ENCODE results near the gene SLC6A5.

Gene SLC6A5

DNA sequence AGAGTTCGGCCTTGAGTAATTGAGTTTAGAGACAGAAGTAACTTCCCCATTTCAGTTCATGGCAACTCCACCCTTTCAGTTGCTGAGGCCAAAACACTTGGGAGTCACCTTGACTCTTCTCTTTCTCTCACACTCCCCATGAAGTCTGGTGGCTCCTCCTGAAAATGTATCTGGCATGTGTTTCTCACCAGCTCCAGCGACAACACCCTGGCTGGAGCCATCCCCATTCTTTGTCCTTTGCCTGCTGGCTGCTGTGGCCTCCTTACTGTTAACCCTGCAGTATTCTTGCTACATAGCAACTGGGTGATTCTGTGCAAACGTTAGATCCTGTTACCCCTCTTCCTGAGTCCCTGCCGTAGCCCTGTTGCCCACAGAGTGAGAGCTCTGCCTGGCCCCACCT, 23.8 kb downstream of the SLC6A5 start:
- H3K9me3 Mint-ChIP-seq: no peaks in the 10 kb centered on the region
- H3K4me3 Mint-ChIP-seq: no peak overlapping the region
- no peaks in the 10 kb centered on the region for H3K36me3 Mint-ChIP-seq (ENCODE audit: low read depth)
- H3K4me1 Mint-ChIP-seq (ENCODE audit: low read depth): no peaks in the 10 kb centered on the region
- no peaks in the 10 kb centered on the region for H3K27me3 Mint-ChIP-seq (ENCODE audit: low read depth)
- no peak overlapping the region for H3K27ac Mint-ChIP-seq

DNA sequence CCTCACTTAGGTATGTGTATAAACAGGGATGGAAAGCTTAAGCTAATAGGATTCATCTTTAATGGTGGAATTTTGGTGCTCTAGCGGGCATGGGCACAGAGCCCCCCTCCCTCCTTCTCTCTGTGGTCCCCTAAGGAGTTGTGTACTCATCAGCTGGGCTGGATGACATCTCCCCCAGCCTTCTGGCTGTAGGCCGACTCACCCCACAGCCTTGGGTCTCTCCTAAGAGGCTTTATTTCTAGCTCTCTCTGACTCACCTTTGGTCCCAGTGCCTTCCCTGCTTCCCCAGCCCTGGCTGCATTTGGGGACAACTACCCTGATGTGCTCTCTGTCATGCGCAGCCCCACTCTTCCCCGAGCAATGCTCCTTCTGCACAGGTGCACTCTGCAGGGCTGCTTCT, 26.9 kb downstream of the SLC6A5 start:
- Mint-ChIP-seq H3K36me3 (ENCODE audit: low read depth) (no peaks in the 10 kb centered on the region), H3K9me3 (no peaks in the 10 kb centered on the region), H3K4me1 (ENCODE audit: low read depth) (no peaks in the 10 kb centered on the region), H3K27me3 (ENCODE audit: low read depth) (no peaks in the 10 kb centered on the region), H3K4me3 (no peak overlapping the region), H3K27ac (no peak overlapping the region)

DNA sequence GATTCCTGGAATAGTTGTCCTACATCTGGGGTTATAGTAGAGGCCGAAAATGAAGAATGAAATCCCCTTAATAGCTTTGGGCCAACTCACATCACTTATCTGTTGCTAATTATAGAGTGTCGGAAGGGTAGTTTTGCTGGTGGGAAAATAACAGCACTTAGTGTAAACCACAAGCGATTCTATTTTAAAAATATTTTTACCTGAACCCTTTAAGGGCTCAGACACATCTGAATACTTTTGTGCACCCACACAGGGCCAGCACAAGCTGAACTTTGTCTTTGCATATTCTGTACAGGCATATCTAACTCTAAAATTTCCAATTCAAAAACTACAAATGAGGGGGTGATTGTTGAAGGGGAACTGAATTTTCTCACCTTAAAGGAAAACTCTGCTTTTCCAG, 27.6 kb downstream of the SLC6A5 start:
- no peak overlapping the region for H3K27ac Mint-ChIP-seq
- H3K9me3 Mint-ChIP-seq: no peaks in the 10 kb centered on the region
- H3K4me1 Mint-ChIP-seq (ENCODE audit: low read depth): no peaks in the 10 kb centered on the region
- no peak overlapping the region for H3K4me3 Mint-ChIP-seq
- no peaks in the 10 kb centered on the region for H3K36me3 Mint-ChIP-seq (ENCODE audit: low read depth)
- no peaks in the 10 kb centered on the region for H3K27me3 Mint-ChIP-seq (ENCODE audit: low read depth)

DNA sequence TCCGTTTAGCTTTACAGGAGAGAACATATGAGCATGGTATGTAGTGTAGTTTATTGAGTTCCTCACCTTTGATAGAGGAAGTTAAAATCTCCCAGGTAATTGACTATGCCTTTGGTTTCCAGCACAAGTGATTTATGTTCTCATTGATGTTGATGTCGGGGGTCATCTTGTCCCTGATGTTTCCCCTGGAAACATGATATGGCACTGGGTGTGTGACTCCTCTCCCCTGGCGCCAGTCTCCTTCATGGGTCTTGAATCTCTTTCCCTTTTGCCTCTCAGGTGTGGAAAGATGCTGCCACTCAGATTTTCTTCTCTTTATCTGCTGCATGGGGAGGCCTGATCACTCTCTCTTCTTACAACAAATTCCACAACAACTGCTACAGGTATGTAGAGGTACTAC, 28.3 kb downstream of the SLC6A5 start:
- H3K9me3 Mint-ChIP-seq: no peaks in the 10 kb centered on the region
- no peak overlapping the region for H3K4me3 Mint-ChIP-seq
- no peaks in the 10 kb centered on the region for H3K27me3 Mint-ChIP-seq (ENCODE audit: low read depth)
- H3K36me3 Mint-ChIP-seq (ENCODE audit: low read depth): no peaks in the 10 kb centered on the region
- no peak overlapping the region for H3K27ac Mint-ChIP-seq
- H3K4me1 Mint-ChIP-seq (ENCODE audit: low read depth): no peaks in the 10 kb centered on the region

DNA sequence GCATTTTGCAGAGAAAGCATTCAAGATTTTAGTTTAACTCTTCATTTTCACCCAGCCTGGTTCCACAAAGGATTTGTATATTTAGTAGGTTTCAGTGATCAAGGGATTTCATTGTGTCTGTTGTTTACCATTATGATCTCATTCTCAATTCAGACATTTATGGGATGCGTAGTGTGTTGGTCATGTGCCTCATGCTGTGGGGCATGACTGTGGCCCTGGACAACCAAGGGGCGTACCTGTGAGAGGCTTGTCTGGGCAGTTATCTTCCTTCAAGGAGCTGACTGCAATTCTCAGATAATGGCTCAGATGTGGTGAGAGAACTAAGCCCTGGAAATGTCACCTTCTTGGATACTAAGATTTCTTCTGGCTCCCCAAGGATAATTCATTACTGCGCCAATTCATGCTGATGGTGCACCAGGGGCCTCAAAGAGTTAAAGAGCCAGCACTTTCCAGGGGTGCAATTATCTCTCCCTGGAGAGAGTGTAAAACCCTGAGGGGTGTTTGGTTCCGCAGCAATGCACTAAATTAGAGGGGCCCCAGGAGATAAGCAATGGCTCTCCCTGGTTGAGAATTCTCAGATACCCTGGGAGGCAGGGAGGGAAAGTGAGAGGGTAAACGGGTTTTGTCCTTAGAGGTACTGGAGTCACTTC, 32.2 kb downstream of the SLC6A5 start:
- Mint-ChIP-seq H3K27me3 (ENCODE audit: low read depth) (no peaks in the 10 kb centered on the region), H3K9me3 (no peaks in the 10 kb centered on the region), H3K4me3 (no peak overlapping the region), H3K36me3 (ENCODE audit: low read depth) (no peaks in the 10 kb centered on the region), H3K27ac (no peak overlapping the region), H3K4me1 (ENCODE audit: low read depth) (no peaks in the 10 kb centered on the region)

DNA sequence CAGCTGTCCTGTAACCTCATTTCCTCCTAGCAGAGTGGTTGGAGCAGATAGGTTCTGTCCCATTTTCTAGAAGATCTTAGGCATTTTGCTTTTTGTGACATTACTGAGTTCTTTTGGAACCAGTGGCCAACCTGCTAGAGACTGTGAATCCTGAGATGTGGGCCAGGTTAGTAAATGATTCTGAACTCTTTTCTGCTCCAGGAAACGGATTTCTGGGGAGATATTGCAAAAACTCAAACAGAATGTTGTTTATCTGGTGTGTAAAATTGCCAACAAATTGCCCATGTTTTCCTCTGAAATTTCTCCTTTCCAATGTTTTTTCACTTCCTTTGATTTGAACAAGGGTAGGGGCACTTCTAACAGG, 32.7 kb downstream of the SLC6A5 start:
- Mint-ChIP-seq H3K9me3 (no peaks in the 10 kb centered on the region), H3K36me3 (ENCODE audit: low read depth) (no peaks in the 10 kb centered on the region), H3K4me3 (no peak overlapping the region), H3K27ac (no peak overlapping the region), H3K4me1 (ENCODE audit: low read depth) (no peaks in the 10 kb centered on the region), H3K27me3 (ENCODE audit: low read depth) (no peaks in the 10 kb centered on the region)

DNA sequence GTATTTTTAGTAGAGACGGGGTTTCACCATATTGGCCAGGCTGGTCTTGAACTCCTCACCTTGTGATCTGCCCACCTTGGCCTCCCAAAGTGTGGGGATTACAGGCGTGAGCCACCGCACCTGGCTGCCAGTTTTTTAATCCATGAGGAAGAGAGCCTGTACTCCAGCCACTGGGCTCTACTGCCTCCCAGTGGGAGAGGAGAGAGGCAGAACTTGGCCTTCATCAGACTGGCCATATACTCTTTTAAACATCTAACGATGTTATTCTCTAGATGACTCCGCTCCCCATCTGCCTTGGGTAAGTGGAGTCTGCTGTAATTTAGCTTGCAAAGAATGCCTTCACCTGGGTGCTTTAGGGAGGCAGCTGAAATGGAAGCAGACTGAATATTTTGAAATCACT, 34.6 kb downstream of the SLC6A5 start:
- Mint-ChIP-seq H3K9me3 (no peaks in the 10 kb centered on the region), H3K4me3 (no peak overlapping the region), H3K4me1 (ENCODE audit: low read depth) (no peaks in the 10 kb centered on the region), H3K27ac (no peak overlapping the region), H3K36me3 (ENCODE audit: low read depth) (no peaks in the 10 kb centered on the region), H3K27me3 (ENCODE audit: low read depth) (no peaks in the 10 kb centered on the region)

DNA sequence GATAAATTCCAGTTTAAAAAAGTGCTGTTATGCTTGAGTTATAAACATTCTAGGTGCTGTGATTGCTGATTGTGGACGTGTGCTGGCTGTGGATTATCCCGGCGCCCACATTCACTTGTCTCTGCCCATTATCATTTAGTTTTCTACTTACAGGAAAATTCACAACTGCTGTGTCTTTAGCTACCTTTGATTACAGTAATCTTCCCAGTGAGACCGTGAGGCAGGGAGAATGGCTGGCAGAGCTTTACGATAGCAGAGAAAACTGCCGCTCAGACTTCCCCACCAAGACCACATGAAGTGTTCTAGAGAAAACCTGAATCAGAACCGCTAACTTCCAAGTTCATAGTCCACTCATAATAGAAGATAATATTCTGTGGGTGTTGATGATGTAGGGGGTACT, 35.4 kb downstream of the SLC6A5 start:
- Mint-ChIP-seq H3K4me3 (no peak overlapping the region), H3K4me1 (ENCODE audit: low read depth) (no peaks in the 10 kb centered on the region)

DNA sequence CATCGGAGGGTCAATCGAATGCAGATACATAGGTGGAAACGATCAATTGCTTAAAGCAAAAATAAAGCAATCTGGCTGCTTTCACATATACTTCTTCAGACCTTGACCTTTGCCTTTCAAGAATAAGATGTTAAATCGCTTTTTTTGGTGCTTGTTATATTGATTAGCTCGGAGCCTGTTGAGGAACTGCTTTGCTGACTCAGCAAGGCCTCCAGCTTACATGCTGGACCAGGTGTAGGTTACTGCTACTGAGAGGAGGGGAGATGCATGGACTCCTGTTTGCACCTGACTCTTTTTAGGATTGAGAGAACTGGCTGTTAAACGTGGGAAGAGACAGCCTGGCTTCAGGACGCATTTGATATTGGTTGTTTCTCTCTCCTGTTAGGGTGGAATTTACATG, 38.7 kb downstream of the SLC6A5 start:
- no peaks in the 10 kb centered on the region for H3K27me3 Mint-ChIP-seq (ENCODE audit: low read depth)
- H3K4me1 Mint-ChIP-seq (ENCODE audit: low read depth): no peaks in the 10 kb centered on the region
- no peaks in the 10 kb centered on the region for H3K36me3 Mint-ChIP-seq (ENCODE audit: low read depth)
- H3K27ac Mint-ChIP-seq: no peak overlapping the region
- no peaks in the 10 kb centered on the region for H3K9me3 Mint-ChIP-seq
- no peak overlapping the region for H3K4me3 Mint-ChIP-seq

More for the DNA sequence above, 35.4 kb downstream of the SLC6A5 start:
- no peaks in the 10 kb centered on the region for H3K36me3 Mint-ChIP-seq (ENCODE audit: low read depth)
- no peaks in the 10 kb centered on the region for H3K27me3 Mint-ChIP-seq (ENCODE audit: low read depth)
- no peaks in the 10 kb centered on the region for H3K9me3 Mint-ChIP-seq
- no peak overlapping the region for H3K27ac Mint-ChIP-seq

DNA sequence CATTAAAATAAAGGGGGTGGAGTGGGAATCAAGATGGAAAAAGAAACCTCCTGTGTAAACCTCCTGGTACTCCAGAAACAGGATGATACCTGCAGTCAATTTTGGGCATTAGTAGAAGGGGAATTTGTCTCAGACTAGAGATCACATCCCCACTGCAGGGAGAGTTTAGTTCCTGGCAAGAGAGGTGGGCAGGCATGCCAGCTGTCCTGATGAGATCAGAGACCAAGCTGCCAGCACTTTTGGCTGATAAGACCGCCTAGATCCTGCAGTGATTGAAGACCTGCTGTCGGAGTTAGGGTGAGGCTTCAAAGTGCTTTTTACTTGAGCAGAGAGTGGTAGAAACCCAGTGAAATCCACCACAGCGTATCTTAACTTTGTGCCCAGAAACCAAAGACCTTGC, 40.3 kb downstream of the SLC6A5 start:
- Mint-ChIP-seq H3K4me3 (no peak overlapping the region), H3K4me1 (ENCODE audit: low read depth) (no peaks in the 10 kb centered on the region), H3K27ac (no peak overlapping the region), H3K9me3 (no peaks in the 10 kb centered on the region), H3K36me3 (ENCODE audit: low read depth) (no peaks in the 10 kb centered on the region), H3K27me3 (ENCODE audit: low read depth) (no peaks in the 10 kb centered on the region)

DNA sequence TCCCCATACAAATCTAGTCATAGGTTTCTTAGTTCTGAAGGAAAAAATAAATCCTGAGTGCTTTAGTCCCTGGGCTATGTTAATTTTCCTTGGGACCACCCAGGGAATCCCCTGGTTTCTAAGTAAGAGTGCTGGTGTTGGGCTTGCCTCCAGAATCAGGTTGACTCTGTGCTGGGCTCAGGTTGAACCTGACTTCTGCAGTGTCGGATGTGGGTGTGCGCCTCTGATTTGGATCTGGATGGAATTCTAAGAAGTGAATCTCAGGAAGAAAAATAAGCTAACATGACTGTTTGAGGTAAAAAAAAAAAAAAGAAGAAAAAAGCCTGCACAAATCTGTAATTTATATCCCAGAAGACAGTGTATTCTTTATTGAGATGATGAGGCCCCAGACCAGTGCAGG, 41.0 kb downstream of the SLC6A5 start:
- Mint-ChIP-seq H3K9me3 (no peaks in the 10 kb centered on the region), H3K4me1 (ENCODE audit: low read depth) (no peaks in the 10 kb centered on the region), H3K27me3 (ENCODE audit: low read depth) (no peaks in the 10 kb centered on the region), H3K27ac (no peak overlapping the region), H3K36me3 (ENCODE audit: low read depth) (no peaks in the 10 kb centered on the region), H3K4me3 (no peak overlapping the region)

DNA sequence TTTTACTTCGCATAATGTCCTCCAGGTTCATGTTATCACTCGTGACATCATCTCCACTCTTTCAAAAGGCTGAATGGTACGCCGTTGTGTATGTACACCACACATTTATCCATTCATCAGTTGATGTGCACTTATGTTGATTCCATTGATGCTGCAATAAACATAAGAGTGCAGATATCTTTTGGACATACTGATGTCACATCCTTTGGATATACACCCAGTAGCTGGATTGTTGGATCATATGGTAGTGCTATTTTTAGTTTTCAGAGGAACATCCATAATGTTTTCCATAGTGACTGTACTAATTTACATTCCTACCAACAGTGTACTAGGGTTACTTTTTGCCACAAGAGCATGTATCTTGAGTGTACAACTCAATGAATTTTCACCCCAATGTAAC, 45.0 kb downstream of the SLC6A5 start:
- Mint-ChIP-seq H3K27ac (no peak overlapping the region), H3K27me3 (ENCODE audit: low read depth) (no peaks in the 10 kb centered on the region), H3K9me3 (no peaks in the 10 kb centered on the region), H3K4me3 (no peak overlapping the region), H3K36me3 (ENCODE audit: low read depth) (no peaks in the 10 kb centered on the region), H3K4me1 (ENCODE audit: low read depth) (no peaks in the 10 kb centered on the region)

DNA sequence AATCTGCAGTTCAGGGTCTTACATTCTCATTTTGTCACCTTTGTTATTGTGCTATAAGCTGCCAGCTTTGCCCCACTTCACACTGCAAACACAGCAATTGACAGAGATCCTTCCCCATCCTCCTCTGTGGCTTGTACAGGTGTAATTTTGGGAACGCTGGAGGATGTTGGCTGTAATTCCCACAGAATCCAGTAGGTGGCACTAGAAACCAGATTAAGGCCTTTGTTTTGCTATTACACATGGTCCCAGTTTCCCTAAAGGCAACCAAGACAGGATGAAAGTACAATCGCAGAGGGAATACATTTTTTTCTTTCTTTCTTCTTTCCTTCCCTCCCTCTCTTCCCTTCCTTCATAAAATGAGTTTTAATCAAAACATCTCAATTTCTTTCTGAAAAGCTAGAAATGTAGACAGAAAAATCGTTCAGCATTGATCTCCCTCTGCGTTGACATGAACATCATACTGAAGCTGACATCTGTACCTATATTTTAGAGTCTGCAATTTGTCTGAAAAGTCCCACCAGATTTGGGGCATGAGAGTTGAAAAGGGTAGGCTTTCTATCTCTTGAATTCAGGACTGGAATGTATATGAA, 48.7 kb downstream of the SLC6A5 start:
- Mint-ChIP-seq H3K4me1 (ENCODE audit: low read depth) (no peaks in the 10 kb centered on the region), H3K27me3 (ENCODE audit: low read depth) (no peaks in the 10 kb centered on the region), H3K4me3 (no peak overlapping the region), H3K9me3 (no peaks in the 10 kb centered on the region), H3K36me3 (ENCODE audit: low read depth) (no peaks in the 10 kb centered on the region), H3K27ac (no peak overlapping the region)

DNA sequence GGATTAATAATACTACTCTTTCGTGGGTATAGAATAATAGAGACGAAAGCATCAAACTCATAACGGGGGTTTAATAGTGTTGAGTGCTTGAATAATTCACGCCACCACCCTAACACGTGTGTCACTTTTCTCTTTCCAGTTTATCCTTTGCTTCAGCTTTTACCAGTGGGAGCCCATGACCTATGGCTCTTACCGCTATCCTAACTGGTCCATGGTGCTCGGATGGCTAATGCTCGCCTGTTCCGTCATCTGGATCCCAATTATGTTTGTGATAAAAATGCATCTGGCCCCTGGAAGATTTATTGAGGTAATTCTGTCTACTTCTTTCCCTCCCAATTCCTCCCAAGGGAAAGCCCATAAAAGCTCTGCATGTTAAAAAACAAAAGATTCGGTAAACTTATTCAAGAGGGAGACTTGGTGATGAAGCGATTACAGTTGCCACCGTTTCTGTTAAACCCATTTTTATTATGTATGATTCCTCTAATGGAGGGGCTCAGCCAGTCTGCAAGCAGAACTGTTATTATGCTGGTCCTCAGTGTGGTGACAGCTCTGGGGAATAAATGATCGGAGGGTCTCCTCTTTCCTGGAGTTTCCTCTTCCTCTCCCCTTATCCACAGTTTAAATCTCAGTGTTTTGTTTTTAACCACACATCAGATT, 52.9 kb downstream of the SLC6A5 start:
- Mint-ChIP-seq H3K4me3 (no peak overlapping the region), H3K4me1 (ENCODE audit: low read depth) (no peaks in the 10 kb centered on the region), H3K27me3 (ENCODE audit: low read depth) (peaks cover 3% of the 10 kb centered on the region), H3K36me3 (ENCODE audit: low read depth) (no peaks in the 10 kb centered on the region), H3K27ac (no peak overlapping the region), H3K9me3 (no peaks in the 10 kb centered on the region)

DNA sequence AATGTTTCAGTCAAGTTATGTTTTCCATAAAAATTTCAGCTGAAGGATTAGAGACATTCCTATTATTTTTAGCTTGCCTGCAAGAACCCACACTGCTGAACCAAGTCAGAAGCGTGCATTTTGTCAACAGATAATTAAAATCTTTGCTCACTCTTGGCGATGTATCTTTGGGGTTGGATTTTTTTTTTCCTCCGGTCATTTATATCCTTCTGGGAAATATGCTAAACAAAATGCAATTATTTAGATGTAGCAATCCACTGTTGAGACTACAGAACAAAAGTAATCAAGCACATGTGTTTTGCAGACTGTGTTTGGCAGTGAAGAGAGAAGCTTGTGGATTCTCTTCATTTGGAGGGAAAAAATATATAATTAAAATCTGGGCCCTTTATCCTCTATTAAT, 54.6 kb downstream of the SLC6A5 start:
- H3K27ac Mint-ChIP-seq: no peak overlapping the region

More for the DNA sequence above, 54.6 kb downstream of the SLC6A5 start:
- H3K4me3 Mint-ChIP-seq: no peak overlapping the region
- H3K4me1 Mint-ChIP-seq (ENCODE audit: low read depth): no peaks in the 10 kb centered on the region
- H3K27me3 Mint-ChIP-seq (ENCODE audit: low read depth): peaks cover 3% of the 10 kb centered on the region
- no peaks in the 10 kb centered on the region for H3K36me3 Mint-ChIP-seq (ENCODE audit: low read depth)
- H3K9me3 Mint-ChIP-seq: no peaks in the 10 kb centered on the region
